ENCODE data around the gene MSI2.

MSI2 gene

DNA sequence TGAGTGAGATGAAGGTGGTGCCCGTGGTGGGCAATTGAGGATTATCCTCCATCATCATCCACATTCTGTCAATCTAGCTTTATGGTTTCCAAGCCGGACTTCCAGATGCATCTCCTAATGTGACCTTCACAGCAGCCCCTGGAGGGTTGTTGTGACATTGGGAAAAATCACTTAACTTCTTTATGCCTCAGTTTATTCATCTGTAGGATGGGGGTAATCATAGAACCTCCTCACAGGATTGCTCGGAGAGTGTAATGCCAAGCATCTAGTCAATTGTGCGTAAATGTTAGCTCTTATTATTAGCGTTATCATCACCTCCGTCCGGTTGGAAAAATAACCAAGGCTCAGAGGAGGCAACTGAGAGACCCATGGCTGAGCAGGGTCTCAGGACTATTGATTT is 274.8 kb downstream of the MSI2 start:
- Mint-ChIP-seq H3K27ac (no peak overlapping the region), H3K27me3 (no peaks in the 10 kb centered on the region), H3K4me3 (no peak overlapping the region), H3K4me1 (peaks cover 5% of the 10 kb centered on the region), H3K9me3 (no peaks in the 10 kb centered on the region), H3K36me3 (peaks cover 5% of the 10 kb centered on the region)
- DNase-seq (ENCODE audit: low spot score in 2 of 2) (no peak), ATAC-seq (ENCODE audit: low read depth) (no peak)

DNA sequence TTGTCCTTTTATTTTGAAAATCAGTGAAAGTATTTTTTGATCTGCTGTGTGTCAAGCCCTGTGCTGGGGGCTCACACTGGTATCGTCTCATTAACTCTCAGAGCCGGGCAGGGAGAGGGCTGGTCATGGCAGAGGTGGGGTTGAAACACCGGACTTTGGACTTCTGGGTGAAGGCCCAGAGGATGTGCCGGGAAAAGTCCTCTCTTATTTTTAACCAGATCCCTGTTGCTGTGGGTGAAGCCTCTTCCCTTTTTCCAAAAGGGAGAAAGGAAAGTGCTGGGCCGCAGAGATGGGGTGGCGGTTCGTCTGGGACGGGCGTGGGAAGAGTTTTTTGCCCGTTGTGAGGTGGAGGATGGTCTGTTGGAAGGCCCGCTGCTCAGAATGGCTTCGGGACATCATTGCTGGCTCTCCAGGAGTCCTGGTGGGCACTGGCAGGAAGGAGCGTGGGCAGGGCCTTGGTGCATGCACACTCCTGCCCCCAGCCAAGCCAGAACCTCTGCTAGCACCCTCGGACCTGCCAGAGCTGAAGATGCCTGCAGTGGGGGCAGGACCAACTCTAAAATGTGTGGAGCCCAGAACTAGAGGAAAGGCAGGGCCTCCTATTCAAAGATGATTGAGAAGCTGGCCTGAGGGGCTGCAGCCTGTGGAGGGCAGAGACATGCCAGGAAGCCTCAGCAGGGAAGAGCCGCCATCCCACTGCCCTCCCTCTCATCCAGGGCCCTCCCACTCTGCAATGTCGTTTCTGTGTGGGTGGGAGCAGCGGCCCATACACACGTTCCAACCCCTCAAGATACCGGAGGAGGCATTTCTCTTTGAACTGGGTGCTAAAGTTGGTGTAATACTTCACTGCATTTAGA is 275.6 kb downstream of the MSI2 start:
- DNase-seq (ENCODE audit: low spot score in 2 of 2) (no peak), ATAC-seq (ENCODE audit: low read depth) (no peak)
- Mint-ChIP-seq H3K27me3 (no peaks in the 10 kb centered on the region), H3K4me3 (no peak overlapping the region), H3K9me3 (no peaks in the 10 kb centered on the region), H3K4me1 (peaks cover 11% of the 10 kb centered on the region), H3K36me3 (peaks cover 5% of the 10 kb centered on the region), H3K27ac (no peak overlapping the region)

DNA sequence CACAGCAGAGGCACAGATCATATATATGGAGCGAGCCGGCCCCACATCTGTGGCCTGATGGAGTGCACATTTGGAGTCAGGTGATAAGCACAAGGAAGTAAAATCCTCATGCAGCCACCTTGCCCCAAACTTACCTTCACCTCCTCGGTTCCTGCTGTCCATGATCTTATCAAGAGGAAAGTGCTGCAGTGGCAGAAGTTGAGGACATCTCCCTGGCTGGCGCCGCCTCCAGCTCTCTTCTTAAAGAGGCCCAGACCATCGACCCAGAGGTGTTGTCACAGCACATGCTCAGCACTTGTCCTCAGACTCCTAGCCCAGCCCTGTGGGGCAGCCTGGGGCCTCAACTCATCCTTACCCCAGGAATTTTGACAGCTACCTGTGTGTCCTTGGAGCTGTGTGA is 276.2 kb downstream of the MSI2 start:
- H3K4me3 Mint-ChIP-seq: no peak overlapping the region
- no peaks in the 10 kb centered on the region for H3K9me3 Mint-ChIP-seq
- no peaks in the 10 kb centered on the region for H3K27me3 Mint-ChIP-seq
- ATAC-seq (ENCODE audit: low read depth) (no peak), DNase-seq (ENCODE audit: low spot score in 2 of 2) (no peak)
- H3K27ac Mint-ChIP-seq: peak overlapping the region; percentile 28
- peaks cover 5% of the 10 kb centered on the region for H3K36me3 Mint-ChIP-seq
- peaks cover 14% of the 10 kb centered on the region for H3K4me1 Mint-ChIP-seq

DNA sequence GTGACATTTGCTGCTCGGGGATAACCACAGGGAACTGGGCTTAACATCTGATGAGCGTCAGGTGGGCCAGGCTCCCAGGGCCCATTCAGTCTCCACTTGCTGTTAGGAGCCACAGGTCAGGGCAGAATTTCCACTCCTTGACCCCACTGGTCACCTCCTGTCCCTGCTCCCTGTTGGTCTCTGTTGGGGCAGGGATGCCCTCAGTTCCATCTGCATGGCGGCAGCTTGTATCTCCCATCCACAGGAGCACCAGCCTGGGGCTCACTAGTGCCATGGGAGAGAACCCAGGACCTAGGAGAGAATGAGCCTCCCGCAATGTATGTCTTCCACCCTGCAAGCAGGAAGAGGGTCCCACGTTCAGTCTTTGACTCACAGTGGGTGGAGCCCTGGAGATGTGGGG is 276.6 kb downstream of the MSI2 start:
- H3K4me3 Mint-ChIP-seq: no peak overlapping the region
- no peaks in the 10 kb centered on the region for H3K27me3 Mint-ChIP-seq
- ATAC-seq (ENCODE audit: low read depth) (no peak), DNase-seq (ENCODE audit: low spot score in 2 of 2) (no peak)
- H3K4me1 Mint-ChIP-seq: peaks cover 18% of the 10 kb centered on the region
- H3K27ac Mint-ChIP-seq: peak overlapping the region; percentile 28
- no peaks in the 10 kb centered on the region for H3K9me3 Mint-ChIP-seq
- peaks cover 5% of the 10 kb centered on the region for H3K36me3 Mint-ChIP-seq

DNA sequence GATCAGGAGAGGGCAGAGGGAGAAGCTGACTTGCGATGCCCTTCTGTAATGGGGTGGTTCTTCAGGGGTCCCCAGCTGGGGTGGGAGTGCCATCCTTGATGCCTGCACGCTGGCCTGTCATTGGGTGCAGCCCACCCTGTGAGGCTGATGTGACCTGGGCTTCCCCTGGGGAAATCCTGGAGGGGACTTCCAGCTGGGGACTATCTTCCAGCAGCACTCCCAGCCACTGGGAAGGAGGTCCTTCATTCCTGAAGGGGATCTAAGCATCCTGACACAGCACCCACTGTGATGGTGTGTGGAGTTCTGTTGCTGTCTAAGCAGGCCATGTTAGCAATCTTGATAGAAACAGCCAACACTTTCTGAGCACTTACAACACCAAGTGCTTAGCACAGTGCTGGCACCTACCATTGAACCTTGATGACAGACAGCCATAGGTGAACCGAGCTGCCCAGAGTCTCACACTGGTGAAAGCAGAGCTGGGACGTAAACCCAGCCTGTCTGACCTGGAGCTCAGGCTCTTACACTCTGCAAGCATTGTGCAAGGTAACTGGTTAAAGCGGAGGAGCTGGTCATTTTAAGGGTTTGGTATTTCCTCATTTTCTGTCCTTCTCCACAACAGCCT is 277.5 kb downstream of the MSI2 start:
- Mint-ChIP-seq H3K4me3 (no peak overlapping the region), H3K9me3 (no peaks in the 10 kb centered on the region), H3K27ac (peak overlapping the region; percentile 28), H3K36me3 (peaks cover 5% of the 10 kb centered on the region), H3K4me1 (peaks cover 18% of the 10 kb centered on the region), H3K27me3 (no peaks in the 10 kb centered on the region)
- no peak for DNase-seq (ENCODE audit: low spot score in 2 of 2)
- no peak for ATAC-seq (ENCODE audit: low read depth)

DNA sequence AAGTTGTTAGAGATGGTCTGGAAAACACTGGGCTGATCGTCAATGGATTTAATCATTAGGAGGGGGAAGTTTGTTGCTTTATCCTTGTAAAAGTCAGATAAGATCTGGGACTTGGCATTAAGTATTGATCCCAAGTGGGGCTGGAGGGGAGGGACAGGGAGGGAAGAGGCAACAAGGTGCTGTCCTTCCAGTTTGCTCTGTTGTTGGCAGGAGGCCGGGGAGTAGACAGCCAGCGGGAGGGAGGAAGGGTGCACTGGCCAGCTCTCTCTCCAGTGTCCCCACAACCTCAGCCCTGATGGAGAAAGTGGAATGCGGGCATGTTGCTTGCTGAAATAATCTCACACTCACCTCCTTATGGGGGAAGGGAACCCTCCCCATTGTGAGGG is 278.5 kb downstream of the MSI2 start:
- no peak overlapping the region for H3K4me3 Mint-ChIP-seq
- H3K36me3 Mint-ChIP-seq: peaks cover 5% of the 10 kb centered on the region
- ATAC-seq (ENCODE audit: low read depth) (no peak), DNase-seq (ENCODE audit: low spot score in 2 of 2) (no peak)
- no peak overlapping the region for H3K27ac Mint-ChIP-seq
- H3K4me1 Mint-ChIP-seq: peaks cover 18% of the 10 kb centered on the region
- no peaks in the 10 kb centered on the region for H3K9me3 Mint-ChIP-seq
- H3K27me3 Mint-ChIP-seq: no peaks in the 10 kb centered on the region

DNA sequence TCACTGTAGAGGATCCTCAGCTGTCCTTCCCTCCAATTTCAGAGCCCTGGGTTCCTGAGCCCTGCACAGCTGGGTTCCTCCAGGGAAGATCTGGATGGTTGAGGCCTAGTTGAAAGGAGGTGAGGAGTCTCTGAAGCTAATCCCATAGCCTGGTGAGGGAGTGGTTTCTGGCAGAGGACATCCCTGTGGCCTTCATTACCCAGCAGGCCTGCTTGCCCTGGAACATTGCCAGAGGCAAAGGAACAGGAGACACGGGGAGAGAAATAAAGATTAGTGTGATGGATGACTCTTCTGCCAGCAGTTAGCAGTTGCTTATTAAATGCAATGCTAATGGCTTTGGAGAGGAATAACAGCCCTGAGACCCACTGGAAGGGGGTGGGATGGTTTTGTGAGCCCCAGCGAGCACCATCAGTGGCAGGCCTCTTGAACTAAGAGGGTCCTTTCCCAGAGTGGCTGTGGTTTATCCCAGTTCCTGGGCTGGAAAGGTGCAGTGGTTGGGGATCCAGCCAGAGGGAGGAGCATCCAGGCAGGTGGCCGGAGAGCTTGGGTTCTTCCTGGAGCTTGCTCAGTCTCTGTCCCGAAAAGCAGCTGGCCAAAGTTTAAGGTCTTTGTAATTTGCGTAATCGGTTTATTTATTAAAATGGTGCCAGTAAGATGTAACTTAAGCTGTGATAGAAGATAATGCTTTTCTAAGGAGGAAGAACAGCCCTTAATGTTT is 279.1 kb downstream of the MSI2 start:
- Mint-ChIP-seq H3K27ac (no peak overlapping the region), H3K4me1 (peaks cover 18% of the 10 kb centered on the region), H3K36me3 (peaks cover 5% of the 10 kb centered on the region), H3K4me3 (no peak overlapping the region), H3K9me3 (no peaks in the 10 kb centered on the region), H3K27me3 (no peaks in the 10 kb centered on the region)
- DNase-seq (ENCODE audit: low spot score in 2 of 2): no peak
- no peak for ATAC-seq (ENCODE audit: low read depth)

DNA sequence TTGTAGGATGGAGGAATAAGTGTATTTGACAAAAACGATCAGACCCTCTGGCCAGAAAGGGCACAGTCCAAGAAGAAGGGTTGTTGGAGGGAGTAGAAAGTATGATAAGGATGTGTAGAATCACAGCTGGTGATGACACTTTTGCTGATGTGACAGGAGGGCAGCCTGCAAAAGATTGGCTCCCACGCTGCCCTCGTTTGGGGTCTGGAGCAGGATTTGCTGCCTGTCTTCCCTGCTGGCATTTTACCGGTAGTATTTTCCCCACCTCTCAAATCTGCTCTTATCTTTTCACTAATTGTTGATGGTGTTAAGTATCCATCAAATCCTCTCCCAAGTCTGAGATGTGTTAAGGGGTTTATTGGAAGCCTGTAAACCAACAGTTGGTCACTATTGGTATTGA is 280.0 kb downstream of the MSI2 start:
- H3K27ac Mint-ChIP-seq: peak overlapping the region; percentile 60
- no peaks in the 10 kb centered on the region for H3K9me3 Mint-ChIP-seq
- H3K4me1 Mint-ChIP-seq: peaks cover 18% of the 10 kb centered on the region
- H3K36me3 Mint-ChIP-seq: peaks cover 5% of the 10 kb centered on the region
- H3K27me3 Mint-ChIP-seq: no peaks in the 10 kb centered on the region
- H3K4me3 Mint-ChIP-seq: no peak overlapping the region
- no peak for DNase-seq (ENCODE audit: low spot score in 2 of 2)
- no peak for ATAC-seq (ENCODE audit: low read depth)

DNA sequence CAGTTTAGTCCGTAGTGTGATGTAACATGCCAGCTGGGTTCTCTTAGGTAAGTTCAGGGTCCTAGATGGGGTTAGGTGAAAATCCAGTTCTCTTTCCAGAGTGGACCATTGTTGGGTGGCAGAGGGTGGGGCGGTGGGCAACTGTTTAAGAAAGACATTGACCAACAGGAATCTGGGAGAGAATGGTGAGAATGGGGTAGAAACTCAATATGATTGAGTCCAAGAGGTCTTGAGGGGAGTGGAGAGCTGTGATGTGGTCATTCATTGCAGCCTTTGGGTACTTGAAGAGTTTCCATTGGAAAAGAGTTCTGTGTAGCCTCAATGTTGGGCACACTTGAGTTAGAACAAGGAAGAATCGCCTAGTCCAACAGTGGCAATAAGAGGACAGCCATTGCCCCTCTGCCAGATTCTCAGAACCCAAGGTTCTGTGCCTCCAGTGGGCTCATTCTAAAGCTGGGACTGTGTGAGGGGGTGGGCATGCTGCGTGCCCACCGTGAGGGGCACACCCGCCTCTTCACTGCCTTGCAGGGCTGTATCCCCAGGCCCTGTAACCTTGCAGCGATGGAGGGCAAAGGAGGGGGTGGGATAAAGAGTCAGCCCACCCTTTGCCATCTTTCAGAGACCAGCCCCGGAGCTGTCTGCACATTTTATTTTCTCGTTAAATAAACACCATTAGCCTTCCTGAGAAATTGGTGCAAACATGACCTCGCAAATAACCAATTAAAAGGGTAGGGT is 280.6 kb downstream of the MSI2 start:
- H3K27ac Mint-ChIP-seq: no peak overlapping the region

DNA sequence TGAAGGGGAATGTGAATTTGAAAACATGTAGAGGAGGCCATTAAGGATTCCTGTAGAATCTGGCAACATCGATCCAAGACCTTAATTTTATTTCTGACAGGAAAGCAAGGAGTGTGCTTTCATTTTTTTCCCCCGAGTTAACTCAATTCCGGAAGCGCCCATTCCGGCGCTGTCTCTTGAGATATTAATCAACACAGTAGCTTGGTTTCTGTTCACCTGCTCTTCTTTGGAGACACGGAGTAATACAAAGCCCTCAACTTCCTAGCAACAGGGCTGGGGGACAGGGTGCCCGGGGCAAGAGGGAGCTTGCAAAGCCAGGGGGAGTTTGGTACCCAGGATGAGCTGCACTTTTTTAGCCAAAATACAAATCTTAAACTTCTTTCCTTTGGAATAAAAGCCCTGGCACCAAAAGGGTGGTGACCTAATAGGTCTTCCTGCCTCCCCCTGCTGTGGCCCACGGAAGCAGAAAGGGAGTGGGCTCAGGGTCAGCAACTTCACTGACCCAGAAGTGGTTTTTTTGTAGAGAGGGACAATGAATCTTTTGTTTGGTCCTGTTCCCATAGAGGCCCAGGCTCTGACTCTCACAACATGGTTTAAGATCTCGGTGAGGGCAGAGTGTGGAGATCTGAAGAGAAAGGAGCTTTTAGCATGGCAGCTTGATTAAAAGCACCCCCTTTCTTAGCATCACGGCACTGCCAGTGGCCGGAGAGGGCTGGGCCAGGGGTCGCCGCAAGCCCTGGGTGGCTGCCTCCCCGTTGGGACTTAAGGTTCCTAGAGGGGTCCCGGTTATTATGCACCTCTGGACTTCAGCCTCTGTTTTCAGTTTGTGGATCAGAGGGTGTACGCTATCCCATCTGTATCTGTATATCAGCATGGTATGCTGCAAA is 281.4 kb downstream of the MSI2 start:
- Mint-ChIP-seq H3K27me3 (no peaks in the 10 kb centered on the region), H3K27ac (no peak overlapping the region), H3K36me3 (peaks cover 3% of the 10 kb centered on the region), H3K9me3 (no peaks in the 10 kb centered on the region), H3K4me3 (peak overlapping the region; percentile 43), H3K4me1 (peaks cover 19% of the 10 kb centered on the region)
- DNase-seq (ENCODE audit: low spot score in 2 of 2): no peak
- ATAC-seq (ENCODE audit: low read depth): peak; percentile 21

More for the DNA sequence above, 280.6 kb downstream of the MSI2 start:
- Mint-ChIP-seq H3K27me3 (no peaks in the 10 kb centered on the region), H3K9me3 (no peaks in the 10 kb centered on the region), H3K4me3 (peak overlapping the region; percentile 43), H3K36me3 (peaks cover 5% of the 10 kb centered on the region), H3K4me1 (peaks cover 18% of the 10 kb centered on the region)
- DNase-seq (ENCODE audit: low spot score in 2 of 2): no peak
- ATAC-seq (ENCODE audit: low read depth): no peak

DNA sequence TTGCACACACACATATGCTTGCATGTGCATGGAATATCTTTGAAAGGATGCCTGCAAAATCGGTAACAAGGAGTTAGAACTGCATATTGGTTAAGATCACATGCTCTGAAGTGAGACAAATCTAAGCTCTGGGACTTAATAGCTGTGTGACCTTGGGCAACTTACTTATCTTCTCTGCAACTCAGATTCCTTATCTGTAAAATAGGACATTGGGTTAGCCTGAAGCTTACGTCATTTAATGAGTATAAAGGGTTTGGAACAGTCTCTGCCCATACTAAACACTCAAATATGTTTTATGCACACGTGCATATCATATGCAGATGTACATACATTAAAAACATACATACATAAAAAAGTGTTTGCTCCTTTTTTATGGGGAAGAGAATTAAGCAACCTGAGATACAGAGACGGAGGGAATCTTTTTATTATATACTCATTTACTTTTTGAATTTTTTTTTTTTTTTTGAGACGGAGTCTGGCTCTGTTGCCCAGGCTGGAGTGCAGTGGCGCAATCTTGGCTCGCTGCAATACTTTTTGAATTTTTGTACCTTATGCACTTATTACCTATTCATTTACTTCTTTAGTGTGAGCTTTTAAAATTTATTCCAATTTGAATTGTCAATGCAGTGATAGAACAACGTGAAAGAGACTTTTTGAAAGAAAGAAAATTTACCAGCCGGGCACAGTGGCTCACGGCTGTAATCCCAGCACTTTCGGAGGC is 282.6 kb downstream of the MSI2 start:
- ATAC-seq (ENCODE audit: low read depth): no peak
- no peak for DNase-seq (ENCODE audit: low spot score in 2 of 2)
- Mint-ChIP-seq H3K9me3 (no peaks in the 10 kb centered on the region), H3K4me3 (no peak overlapping the region), H3K27ac (no peak overlapping the region), H3K36me3 (peaks cover 5% of the 10 kb centered on the region), H3K27me3 (no peaks in the 10 kb centered on the region), H3K4me1 (peaks cover 22% of the 10 kb centered on the region)

DNA sequence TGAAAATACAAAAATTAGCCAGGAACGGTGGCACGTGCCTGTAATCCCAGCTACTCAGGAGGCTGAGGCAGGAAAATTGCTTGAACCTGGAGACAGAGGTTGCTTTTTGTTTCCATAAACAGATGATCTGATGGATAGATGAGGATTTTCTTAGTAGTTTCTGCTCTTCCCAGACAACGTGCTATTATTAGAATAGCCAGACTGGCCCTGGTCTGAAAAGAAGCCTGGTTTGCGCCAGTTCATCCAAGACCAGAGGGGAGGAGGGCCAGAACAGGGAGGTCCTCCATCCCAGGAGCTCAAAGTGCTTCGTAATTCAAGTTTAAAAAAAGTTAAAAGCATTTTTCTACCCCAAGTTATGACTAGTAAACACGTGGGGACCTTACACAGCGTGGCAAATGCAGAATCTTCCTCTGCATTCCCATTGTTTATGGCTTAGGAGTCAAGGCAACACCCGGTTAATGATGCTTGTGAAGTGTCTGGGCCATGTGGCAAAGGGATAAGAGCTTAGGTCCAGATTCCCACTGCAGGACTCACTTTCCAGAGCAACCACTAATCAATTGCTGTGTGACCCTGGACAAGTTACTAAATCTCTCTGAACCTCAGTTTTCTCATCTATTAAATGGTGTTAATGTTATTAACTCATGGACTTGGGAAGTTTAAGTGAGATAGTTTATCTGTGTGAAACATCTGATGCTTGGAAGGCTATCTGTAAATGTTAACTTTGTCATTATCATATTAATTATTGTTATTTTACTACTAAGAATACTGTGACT is 283.4 kb downstream of the MSI2 start:
- Mint-ChIP-seq H3K27ac (no peak overlapping the region), H3K9me3 (no peaks in the 10 kb centered on the region), H3K4me3 (no peak overlapping the region), H3K27me3 (no peaks in the 10 kb centered on the region), H3K36me3 (peaks cover 5% of the 10 kb centered on the region), H3K4me1 (peaks cover 23% of the 10 kb centered on the region)
- DNase-seq (ENCODE audit: low spot score in 2 of 2) (no peak), ATAC-seq (ENCODE audit: low read depth) (no peak)

All from memory B cell (primary cell).